Parathyroid adenoma (tissue), 2 donors: ENCODE results near the gene LEF1.

Experiments used
- H2AFZ ChIP-seq: fragments of 300-600 bp; sonication (generic); one replicate; pipeline ENCODE4 v1.7.0; 2017; ENCODE audit warnings: antibody characterized with exemption, mild to moderate bottlenecking
- H3K27ac ChIP-seq: fragments of 300-600 bp; sonication (generic); one replicate; pipeline ENCODE4 v1.7.0; 2017
- H3K27me3 ChIP-seq: fragments of 300-600 bp; sonication (generic); one replicate; pipeline ENCODE4 v1.7.0; 2017; ENCODE audit warnings: low read length; ENCODE audit not compliant: control insufficient read depth, insufficient read depth
- H3K36me3 ChIP-seq: fragments of 300-600 bp; sonication (generic); one replicate; pipeline ENCODE4 v1.7.0; 2017; ENCODE audit warnings: low read length; ENCODE audit not compliant: control insufficient read depth, insufficient read depth
- H3K4me1 ChIP-seq: fragments of 300-600 bp; sonication (generic); one replicate; pipeline ENCODE4 v1.7.0; 2017; ENCODE audit warnings: control low read depth
- H3K4me2 ChIP-seq: fragments of 300-600 bp; sonication (generic); one replicate; pipeline ENCODE4 v1.7.0; 2017; ENCODE audit warnings: low read length
- H3K4me3 ChIP-seq: fragments of 300-600 bp; sonication (generic); one replicate; pipeline ENCODE4 v1.7.0; 2017; ENCODE audit warnings: low read depth, low read length
- H3K79me2 ChIP-seq: fragments of 300-600 bp; sonication (generic); one replicate; pipeline ENCODE4 v1.7.0; 2017; ENCODE audit warnings: control low read depth
- H3K9ac ChIP-seq: fragments of 300-600 bp; sonication (generic); one replicate; pipeline ENCODE4 v1.7.0; 2017; ENCODE audit warnings: mild to moderate bottlenecking
- H3K9me3 ChIP-seq: fragments of 300-600 bp; sonication (generic); one replicate; pipeline ENCODE4 v1.7.0; 2017; ENCODE audit warnings: low read length; ENCODE audit not compliant: control insufficient read depth
- CTCF ChIP-seq: fragments of 300-600 bp; sonication (generic); IDR thresholded peaks from one replicate; pipeline ENCODE4 v1.7.0; 2017; ENCODE audit warnings: antibody characterized with exemption, mild to moderate bottlenecking
- donor health status: primary hyperparathyroidism.

The LEF1 gene

GRCh38 chr4:108109997-108110416 lies 58.7 kb downstream of the LEF1 start:
- Histone ChIP-seq H3K27ac (no peak overlapping the region), H3K79me2 (no peaks in the 10 kb centered on the region), H3K9ac (no peak overlapping the region), H3K36me3 (no peaks in the 10 kb centered on the region), H2AFZ (no peak overlapping the region), H3K4me2 (no peak overlapping the region), H3K27me3 (no peaks in the 10 kb centered on the region), H3K4me1 (no peaks in the 10 kb centered on the region), H3K9me3 (no peaks in the 10 kb centered on the region), H3K4me3 (no peak overlapping the region)
- TF ChIP-seq CTCF = no peak

- Histone ChIP-seq H3K9ac (no peak overlapping the region), H3K4me3 (no peak overlapping the region), H3K27me3 (no peaks in the 10 kb centered on the region), H3K36me3 (no peaks in the 10 kb centered on the region), H3K4me1 (no peaks in the 10 kb centered on the region), H3K9me3 (no peaks in the 10 kb centered on the region), H2AFZ (no peak overlapping the region), H3K27ac (no peak overlapping the region), H3K4me2 (no peak overlapping the region), H3K79me2 (no peaks in the 10 kb centered on the region)
- TF ChIP-seq CTCF = no peak
These were observed 59.6 kb downstream of the LEF1 start for GRCh38 chr4:108109111-108109510.

GRCh38 chr4:108107729-108108382 lies 60.9 kb downstream of the LEF1 start:
- no peaks in the 10 kb centered on the region for H3K9me3 ChIP-seq
- H3K9ac ChIP-seq = no peak overlapping the region
- H3K79me2 ChIP-seq = no peaks in the 10 kb centered on the region
- H3K27ac ChIP-seq = no peak overlapping the region
- H3K4me1 ChIP-seq = no peaks in the 10 kb centered on the region
- H3K4me3 ChIP-seq = no peak overlapping the region
- TF ChIP-seq CTCF = no peak
- no peak overlapping the region for H3K4me2 ChIP-seq
- no peak overlapping the region for H2AFZ ChIP-seq
- H3K27me3 ChIP-seq = no peaks in the 10 kb centered on the region
- no peaks in the 10 kb centered on the region for H3K36me3 ChIP-seq

GRCh38 chr4:108107101-108107500 lies 61.6 kb downstream of the LEF1 start:
- Histone ChIP-seq H3K27ac (no peak overlapping the region), H3K9ac (no peak overlapping the region), H3K9me3 (no peaks in the 10 kb centered on the region), H3K36me3 (no peaks in the 10 kb centered on the region), H3K27me3 (no peaks in the 10 kb centered on the region), H3K79me2 (no peaks in the 10 kb centered on the region), H3K4me1 (no peaks in the 10 kb centered on the region), H2AFZ (no peak overlapping the region), H3K4me3 (no peak overlapping the region), H3K4me2 (no peak overlapping the region)
- no peak for TF ChIP-seq CTCF

GRCh38 chr4:108106186-108106585 lies 62.5 kb downstream of the LEF1 start:
- H3K27ac ChIP-seq = no peak overlapping the region
- no peak overlapping the region for H3K9ac ChIP-seq
- H2AFZ ChIP-seq = no peak overlapping the region
- no peak overlapping the region for H3K4me3 ChIP-seq
- H3K4me1 ChIP-seq = no peaks in the 10 kb centered on the region
- no peaks in the 10 kb centered on the region for H3K79me2 ChIP-seq
- TF ChIP-seq CTCF = no peak
- H3K27me3 ChIP-seq = no peaks in the 10 kb centered on the region
- H3K9me3 ChIP-seq = no peaks in the 10 kb centered on the region
- no peaks in the 10 kb centered on the region for H3K36me3 ChIP-seq
- H3K4me2 ChIP-seq = no peak overlapping the region
